GM23248 (cell line): ENCODE results near the gene KCTD5. TPM values are rescaled to one million over a fixed set of nuclear protein-coding genes. Genes with fewer than 3 reads are reported as not detected.

Experiments used
- DNase-seq: peaks from one replicate; pipeline ENCODE4 v3.0.0-alpha.2; 2015
- H2AFZ ChIP-seq: fragments of 200-600 bp; sonication (generic); 2 replicates; pipeline ENCODE4 v1.6.1; 2016; ENCODE audit warnings: antibody characterized with exemption
- H3F3A ChIP-seq: fragments of 200-600 bp; sonication (generic); 2 replicates; pipeline ENCODE4 v1.6.1; 2016; ENCODE audit warnings: mild to moderate bottlenecking, antibody characterized with exemption, mixed run types; ENCODE audit not compliant: insufficient read depth
- H3K27ac ChIP-seq: fragments of 200-600 bp; sonication (generic); 2 replicates; pipeline ENCODE4 v1.5.1; 2016; ENCODE audit warnings: mild to moderate bottlenecking
- H3K27me3 ChIP-seq: fragments of 200-600 bp; sonication (generic); replicated peaks from 2 replicates; pipeline ENCODE4 v1.6.1; 2016; ENCODE audit warnings: mild to moderate bottlenecking; ENCODE audit not compliant: insufficient read depth
- H3K36me3 ChIP-seq: fragments of 200-600 bp; sonication (generic); 2 replicates; pipeline ENCODE4 v1.6.1; 2016; ENCODE audit warnings: low read depth, mild to moderate bottlenecking
- H3K4me1 ChIP-seq: fragments of 200-600 bp; sonication (generic); 2 replicates; pipeline ENCODE4 v1.6.1; 2016; ENCODE audit warnings: mild to moderate bottlenecking; ENCODE audit not compliant: insufficient read depth
- H3K4me2 ChIP-seq: fragments of 200-600 bp; sonication (generic); one replicate; pipeline ENCODE4 v1.6.1; 2016; ENCODE audit warnings: mild to moderate bottlenecking; ENCODE audit not compliant: unreplicated experiment
- H3K4me3 ChIP-seq: fragments of 200-600 bp; sonication (generic); 2 replicates; pipeline ENCODE4 v1.5.1; 2016; ENCODE audit warnings: mild to moderate bottlenecking
- H3K79me2 ChIP-seq: fragments of 200-600 bp; sonication (generic); 2 replicates; pipeline ENCODE4 v1.6.1; 2016; ENCODE audit warnings: mild to moderate bottlenecking; ENCODE audit not compliant: insufficient read depth
- H3K9ac ChIP-seq: fragments of 200-600 bp; sonication (generic); 2 replicates; pipeline ENCODE4 v1.6.1; 2016; ENCODE audit warnings: mild to moderate bottlenecking
- H3K9me2 ChIP-seq: fragments of 200-600 bp; sonication (generic); 2 replicates; pipeline ENCODE4 v1.6.1; 2016; ENCODE audit warnings: mixed run types, mild to moderate bottlenecking, moderate library complexity; ENCODE audit not compliant: insufficient read depth
- H3K9me3 ChIP-seq: fragments of 200-600 bp; sonication (generic); one replicate; pipeline ENCODE4 v1.6.1; 2017; ENCODE audit warnings: low read depth
- H4K20me1 ChIP-seq: fragments of 200-600 bp; sonication (generic); 2 replicates; pipeline ENCODE4 v1.6.0; 2016; ENCODE audit not compliant: insufficient read depth
- EZH2 ChIP-seq: fragments of 200-600 bp; sonication (generic); IDR thresholded peaks from 2 replicates; pipeline ENCODE4 v1.6.1; 2018; ENCODE audit warnings: antibody characterized with exemption, mild to moderate bottlenecking; ENCODE audit not compliant: insufficient read depth, poor library complexity, severe bottlenecking
- EZH2phosphoT487 ChIP-seq: fragments of 200-600 bp; sonication (generic); IDR thresholded peaks from 2 replicates; pipeline ENCODE4 v1.6.1; 2018; ENCODE audit warnings: antibody characterized with exemption, moderate library complexity, mild to moderate bottlenecking, low read depth; ENCODE audit not compliant: insufficient read depth
- WGBS, 2 experiments: methylation state at CpG; one replicate each; pipeline ENCODE4 v1.1.6; 2015 to 2017; ENCODE audit warnings: low lambda C conversion rate in 2 of 2, low coverage in 1 of 2; ENCODE audit errors: missing lambda C conversion rate in 2 of 2; 5-methylcytosine and 5-hydroxymethylcytosine counted together
- in situ Hi-C: fragments of 300-500 bp; cut with MboI; formaldehyde crosslinking; loops from 2 replicates; pipeline ENCODE4 v1.15.0; 2020
- polyA plus RNA-seq: library from polyadenylated mRNA; unstranded; fragments of >200 nt; fragmentation: Nextera tagmentation; extraction: Ambion mirVana; gene quantifications from 2 replicates; pipeline ENCODE4 v1.2.1, GENCODE V29; 2016
- total RNA-seq: library from RNA; depleted of rRNA; stranded (reverse); fragments of >200 nt; shearing (Covaris generic); gene quantifications from 2 replicates; pipeline ENCODE4 v1.2.3, GENCODE V29; 2014

Gene KCTD5
- total and polyA plus RNA-seq, 2 experiments from 2014 or later = 33.2 to 38.3 TPM

GRCh38 chr16:2744711-2745110 is 62.4 kb downstream of the KCTD5 start:
- 88 to 96% methylated on average over 6 of the region's 6 CpGs for WGBS, 2 experiments
- no peaks in the 10 kb centered on the region for H3F3A ChIP-seq
- H3K4me3 ChIP-seq = no peak overlapping the region
- H2AFZ ChIP-seq = no peak overlapping the region
- TF ChIP-seq EZH2 = no peak
- no peak for TF ChIP-seq EZH2phosphoT487
- in situ Hi-C loops = no loop called here
- H4K20me1 ChIP-seq = no peaks in the 10 kb centered on the region
- no peak overlapping the region for H3K27ac ChIP-seq
- no peaks in the 10 kb centered on the region for H3K27me3 ChIP-seq
- no peak overlapping the region for H3K4me2 ChIP-seq
- no peaks in the 10 kb centered on the region for H3K79me2 ChIP-seq
- no peaks in the 10 kb centered on the region for H3K9me3 ChIP-seq
- no peaks in the 10 kb centered on the region for H3K9me2 ChIP-seq
- H3K9ac ChIP-seq = no peak overlapping the region
- no peaks in the 10 kb centered on the region for H3K4me1 ChIP-seq
- no peaks in the 10 kb centered on the region for H3K36me3 ChIP-seq
- DNase-seq = no peak

- Histone ChIP-seq H3K79me2 (no peaks in the 10 kb centered on the region), H3K9me3 (no peaks in the 10 kb centered on the region), H3K4me1 (no peaks in the 10 kb centered on the region), H3K36me3 (no peaks in the 10 kb centered on the region), H3K9ac (no peak overlapping the region), H3K4me3 (no peak overlapping the region), H2AFZ (no peak overlapping the region), H3K27ac (no peak overlapping the region), H3K4me2 (no peak overlapping the region), H3K9me2 (no peaks in the 10 kb centered on the region), H4K20me1 (no peaks in the 10 kb centered on the region), H3K27me3 (no peaks in the 10 kb centered on the region), H3F3A (no peaks in the 10 kb centered on the region)
- no peak for DNase-seq
- 81 to 83% methylated on average over 12 to 15 of the region's 15 CpGs for WGBS, 2 experiments
- TF ChIP-seq EZH2phosphoT487 (no peak), EZH2 (no peak)
- in situ Hi-C loops = no loop called here
These were observed 63.0 kb downstream of the KCTD5 start for GRCh38 chr16:2745116-2745890.

GRCh38 chr16:2745961-2746360 is 63.6 kb downstream of the KCTD5 start:
- Histone ChIP-seq H3K9me2 (no peaks in the 10 kb centered on the region), H3K4me2 (no peak overlapping the region), H3K79me2 (peaks cover 6% of the 10 kb centered on the region), H3K9ac (no peak overlapping the region), H4K20me1 (no peaks in the 10 kb centered on the region), H3K27ac (no peak overlapping the region), H3K36me3 (no peaks in the 10 kb centered on the region), H3K27me3 (no peaks in the 10 kb centered on the region), H3K4me3 (no peak overlapping the region), H3F3A (no peaks in the 10 kb centered on the region), H2AFZ (no peak overlapping the region), H3K4me1 (no peaks in the 10 kb centered on the region), H3K9me3 (no peaks in the 10 kb centered on the region)
- no peak for DNase-seq
- TF ChIP-seq EZH2 (no peak), EZH2phosphoT487 (no peak)
- 89 to 91% methylated on average over 9 of the region's 9 CpGs for WGBS, 2 experiments
- in situ Hi-C loops = no loop called here

GRCh38 chr16:2748757-2749455 is 66.6 kb downstream of the KCTD5 start:
- Histone ChIP-seq H2AFZ (no peak overlapping the region), H3K9me3 (no peaks in the 10 kb centered on the region), H3K4me1 (peaks cover 7% of the 10 kb centered on the region; the same call in 1 of the 2 replicates), H3K79me2 (peaks cover 25% of the 10 kb centered on the region), H3F3A (peaks cover 9% of the 10 kb centered on the region; the same call in 1 of the 2 replicates), H3K36me3 (no peaks in the 10 kb centered on the region), H3K9me2 (no peaks in the 10 kb centered on the region), H3K4me2 (no peak overlapping the region), H3K27me3 (no peaks in the 10 kb centered on the region), H4K20me1 (peaks cover 2% of the 10 kb centered on the region; the same call in 1 of the 2 replicates), H3K4me3 (no peak overlapping the region), H3K9ac (no peak overlapping the region), H3K27ac (no peak overlapping the region)
- 72 to 75% methylated on average over 7 of the region's 7 CpGs for WGBS, 2 experiments
- TF ChIP-seq EZH2phosphoT487 = no peak
- no peak for TF ChIP-seq EZH2
- in situ Hi-C loops = no loop called here
- DNase-seq = no peak
